Measurements from ENCODE around the gene LLGL2.

The LLGL2 gene

GRCh38 chr17:75488693-75489510 is 36.6 kb upstream of the LLGL2 start:
- TF ChIP-seq POLR2AphosphoS5 (IDR thresholded peaks at IDR 0.05; ENCODE audit: low read depth, low read length) (no peak), TAF1 (IDR thresholded peaks at IDR 0.05; ENCODE audit: borderline replicate concordance, insufficient read depth, low read length) (no peak), REST (IDR thresholded peaks at IDR 0.05; ENCODE audit: insufficient read depth in 1 of 2, low read depth in 2 of 2, low read length in 2 of 2) (no peak), FOXP2 (optimal IDR thresholded peaks at IDR 0.05; ENCODE audit: borderline replicate concordance, extremely low read depth, extremely low read length, insufficient read depth) (no peak), SIN3A (IDR thresholded peaks at IDR 0.05; ENCODE audit: borderline replicate concordance, insufficient read depth, low read length) (no peak)

- TF ChIP-seq FOXP2 (optimal IDR thresholded peaks at IDR 0.05; ENCODE audit: borderline replicate concordance, extremely low read depth, extremely low read length, insufficient read depth) = no peak
- TF ChIP-seq REST (IDR thresholded peaks at IDR 0.05; ENCODE audit: insufficient read depth in 1 of 2, low read depth in 2 of 2, low read length in 2 of 2) = no peak
- no peak for TF ChIP-seq TAF1 (IDR thresholded peaks at IDR 0.05; ENCODE audit: borderline replicate concordance, insufficient read depth, low read length)
- TF ChIP-seq POLR2AphosphoS5 (IDR thresholded peaks at IDR 0.05; ENCODE audit: low read depth, low read length) = no peak
- TF ChIP-seq SIN3A (IDR thresholded peaks at IDR 0.05; ENCODE audit: borderline replicate concordance, insufficient read depth, low read length) = no peak
Observed at GRCh38 chr17:75489511-75489955, 36.0 kb upstream of the LLGL2 start.

GRCh38 chr17:75490173-75490743 is 35.2 kb upstream of the LLGL2 start:
- TF ChIP-seq REST (IDR thresholded peaks at IDR 0.05; ENCODE audit: insufficient read depth in 1 of 2, low read depth in 2 of 2, low read length in 2 of 2) (no peak), SIN3A (IDR thresholded peaks at IDR 0.05; ENCODE audit: borderline replicate concordance, insufficient read depth, low read length) (no peak), POLR2AphosphoS5 (IDR thresholded peaks at IDR 0.05; ENCODE audit: low read depth, low read length) (no peak), FOXP2 (optimal IDR thresholded peaks at IDR 0.05; ENCODE audit: borderline replicate concordance, extremely low read depth, extremely low read length, insufficient read depth) (no peak), TAF1 (IDR thresholded peaks at IDR 0.05; ENCODE audit: borderline replicate concordance, insufficient read depth, low read length) (no peak)

- TF ChIP-seq SIN3A (IDR thresholded peaks at IDR 0.05; ENCODE audit: borderline replicate concordance, insufficient read depth, low read length) (no peak), FOXP2 (optimal IDR thresholded peaks at IDR 0.05; ENCODE audit: borderline replicate concordance, extremely low read depth, extremely low read length, insufficient read depth) (no peak), REST (IDR thresholded peaks at IDR 0.05; ENCODE audit: insufficient read depth in 1 of 2, low read depth in 2 of 2, low read length in 2 of 2) (no peak), POLR2AphosphoS5 (IDR thresholded peaks at IDR 0.05; ENCODE audit: low read depth, low read length) (no peak), TAF1 (IDR thresholded peaks at IDR 0.05; ENCODE audit: borderline replicate concordance, insufficient read depth, low read length) (no peak)
Observed at GRCh38 chr17:75490953-75491649, 34.4 kb upstream of the LLGL2 start.

All from PFSK-1 (cell line).